Endothelial cell of umbilical vein (primary cell): ENCODE data around the gene KCNMB4.

Source experiments
- EZH2 ChIP-seq: IDR thresholded peaks from 2 replicates; pipeline ENCODE4 v1.6.1; 2012; ENCODE audit warnings: borderline replicate concordance, low read depth, mild to moderate bottlenecking, moderate library complexity, low read length, inconsistent platforms; ENCODE audit not compliant: severe bottlenecking
- POLR2A ChIP-seq: IDR thresholded peaks from 2 replicates; pipeline ENCODE4 v1.6.1; 2012; ENCODE audit warnings: low read depth, mild to moderate bottlenecking, control low read depth, low read length
- POLR2AphosphoS5 ChIP-seq: IDR thresholded peaks from 2 replicates; pipeline ENCODE4 v1.6.1; 2012; ENCODE audit warnings: low read depth, mild to moderate bottlenecking, control low read depth, low read length, moderate library complexity; ENCODE audit not compliant: insufficient read depth
- TF ChIP-seq, protein P1 (sequence below), 2 donors: IDR thresholded peaks; 1 replicate in 1 of 2; 2 replicates in 1 of 2; pipeline ENCODE4 v1.5.1; 2011; ENCODE audit warnings: low read length in 2 of 2, mild to moderate bottlenecking in 2 of 2, moderate library complexity in 2 of 2, control low read depth in 1 of 2, inconsistent platforms in 1 of 2, low read depth in 1 of 2; ENCODE audit not compliant: insufficient read depth in 1 of 2; ENCODE audit errors: extremely low read depth in 1 of 2

DNA sequence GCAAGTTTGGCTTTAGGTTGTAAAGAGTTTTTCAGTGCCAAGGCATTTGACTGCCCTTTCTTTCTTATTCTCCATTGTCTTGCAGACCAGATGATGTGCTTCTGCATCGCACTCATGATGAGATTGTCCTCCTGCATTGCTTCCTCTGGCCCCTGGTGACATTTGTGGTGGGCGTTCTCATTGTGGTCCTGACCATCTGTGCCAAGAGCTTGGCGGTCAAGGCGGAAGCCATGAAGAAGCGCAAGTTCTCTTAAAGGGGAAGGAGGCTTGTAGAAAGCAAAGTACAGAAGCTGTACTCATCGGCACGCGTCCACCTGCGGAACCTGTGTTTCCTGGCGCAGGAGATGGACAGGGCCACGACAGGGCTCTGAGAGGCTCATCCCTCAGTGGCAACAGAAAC lies 64.3 kb downstream of the KCNMB4 start:
- TF ChIP-seq POLR2A (no peak), POLR2AphosphoS5 (no peak), EZH2 (no peak)
- TF ChIP-seq, protein P1, sequence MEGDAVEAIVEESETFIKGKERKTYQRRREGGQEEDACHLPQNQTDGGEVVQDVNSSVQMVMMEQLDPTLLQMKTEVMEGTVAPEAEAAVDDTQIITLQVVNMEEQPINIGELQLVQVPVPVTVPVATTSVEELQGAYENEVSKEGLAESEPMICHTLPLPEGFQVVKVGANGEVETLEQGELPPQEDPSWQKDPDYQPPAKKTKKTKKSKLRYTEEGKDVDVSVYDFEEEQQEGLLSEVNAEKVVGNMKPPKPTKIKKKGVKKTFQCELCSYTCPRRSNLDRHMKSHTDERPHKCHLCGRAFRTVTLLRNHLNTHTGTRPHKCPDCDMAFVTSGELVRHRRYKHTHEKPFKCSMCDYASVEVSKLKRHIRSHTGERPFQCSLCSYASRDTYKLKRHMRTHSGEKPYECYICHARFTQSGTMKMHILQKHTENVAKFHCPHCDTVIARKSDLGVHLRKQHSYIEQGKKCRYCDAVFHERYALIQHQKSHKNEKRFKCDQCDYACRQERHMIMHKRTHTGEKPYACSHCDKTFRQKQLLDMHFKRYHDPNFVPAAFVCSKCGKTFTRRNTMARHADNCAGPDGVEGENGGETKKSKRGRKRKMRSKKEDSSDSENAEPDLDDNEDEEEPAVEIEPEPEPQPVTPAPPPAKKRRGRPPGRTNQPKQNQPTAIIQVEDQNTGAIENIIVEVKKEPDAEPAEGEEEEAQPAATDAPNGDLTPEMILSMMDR (IDR thresholded peaks at IDR 0.05; ENCODE audit: extremely low read depth in 1 of 2, insufficient read depth in 1 of 2, low read depth in 1 of 2, low read length in 2 of 2), result no peak
